GM12864 (cell line): ENCODE data around the gene JAKMIP2.
A peak's percentile ranks its signal among the peaks of the same experiment; 100 is the strongest.

ENCODE experiments used
- DNase-seq: peaks from one replicate; pipeline ENCODE4 v3.0.0-alpha.2; 2011; ENCODE audit warnings: low read depth
- H3K4me3 ChIP-seq: 2 replicates; pipeline ENCODE4 v1.5.1; 2011; ENCODE audit warnings: mild to moderate bottlenecking, low read depth, low read length, control low read depth
- TF ChIP-seq, protein P1 (sequence below): IDR thresholded peaks from 2 replicates; pipeline ENCODE4 v1.5.1; 2011; ENCODE audit warnings: low read depth, mild to moderate bottlenecking, moderate library complexity, low read length, control low read depth, inconsistent platforms; ENCODE audit errors: missing control alignments

The JAKMIP2 gene

DNA sequence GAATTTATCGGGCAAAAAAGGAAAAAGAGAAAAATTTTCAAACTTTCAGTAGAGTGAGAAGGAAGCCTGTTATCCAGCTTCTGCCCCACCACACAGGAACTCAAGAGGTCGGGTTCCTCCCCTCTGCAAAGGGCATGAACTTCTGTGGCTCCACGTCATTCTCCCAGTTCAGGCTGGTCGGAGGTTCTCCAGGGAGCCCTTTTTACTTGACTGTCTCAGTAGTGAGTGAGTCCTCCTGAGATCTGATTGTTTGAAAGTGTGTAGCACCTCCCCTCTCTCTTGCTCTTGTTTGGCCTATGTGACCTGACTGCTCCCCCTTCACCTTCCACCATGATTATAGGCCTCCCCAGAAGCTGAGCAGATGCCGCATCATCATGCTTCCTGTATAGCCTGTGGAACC lies 39.2 kb upstream of the JAKMIP2 start:
- no peak overlapping the region for H3K4me3 ChIP-seq
- DNase-seq: no peak
- TF ChIP-seq, protein P1, sequence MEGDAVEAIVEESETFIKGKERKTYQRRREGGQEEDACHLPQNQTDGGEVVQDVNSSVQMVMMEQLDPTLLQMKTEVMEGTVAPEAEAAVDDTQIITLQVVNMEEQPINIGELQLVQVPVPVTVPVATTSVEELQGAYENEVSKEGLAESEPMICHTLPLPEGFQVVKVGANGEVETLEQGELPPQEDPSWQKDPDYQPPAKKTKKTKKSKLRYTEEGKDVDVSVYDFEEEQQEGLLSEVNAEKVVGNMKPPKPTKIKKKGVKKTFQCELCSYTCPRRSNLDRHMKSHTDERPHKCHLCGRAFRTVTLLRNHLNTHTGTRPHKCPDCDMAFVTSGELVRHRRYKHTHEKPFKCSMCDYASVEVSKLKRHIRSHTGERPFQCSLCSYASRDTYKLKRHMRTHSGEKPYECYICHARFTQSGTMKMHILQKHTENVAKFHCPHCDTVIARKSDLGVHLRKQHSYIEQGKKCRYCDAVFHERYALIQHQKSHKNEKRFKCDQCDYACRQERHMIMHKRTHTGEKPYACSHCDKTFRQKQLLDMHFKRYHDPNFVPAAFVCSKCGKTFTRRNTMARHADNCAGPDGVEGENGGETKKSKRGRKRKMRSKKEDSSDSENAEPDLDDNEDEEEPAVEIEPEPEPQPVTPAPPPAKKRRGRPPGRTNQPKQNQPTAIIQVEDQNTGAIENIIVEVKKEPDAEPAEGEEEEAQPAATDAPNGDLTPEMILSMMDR: no peak

DNA sequence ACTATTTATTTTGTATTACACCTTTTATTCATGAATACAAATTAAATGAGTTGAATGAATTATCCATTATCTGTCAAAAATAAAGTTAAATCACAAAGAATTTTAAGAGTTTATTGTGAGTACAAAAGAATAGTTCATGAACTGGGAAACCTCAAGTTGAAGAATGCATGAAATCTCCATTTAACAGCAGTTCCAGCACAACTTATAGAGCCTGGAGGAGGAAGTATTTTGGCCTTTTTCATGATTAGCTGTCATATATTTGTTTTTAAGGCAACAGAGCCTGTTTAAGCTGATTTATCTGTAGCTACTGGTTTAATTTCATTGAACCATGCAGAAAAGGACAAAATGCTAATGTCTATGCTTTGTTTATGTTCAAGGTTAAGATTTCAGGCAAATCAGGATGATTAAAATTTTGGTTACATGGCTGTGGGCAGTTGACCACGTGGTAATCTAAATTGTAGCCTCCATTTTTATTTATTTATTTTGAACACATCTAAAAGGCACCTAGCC lies 36.8 kb upstream of the JAKMIP2 start:
- TF ChIP-seq, protein P1: no peak
- H3K4me3 ChIP-seq: no peak overlapping the region
- DNase-seq: no peak

DNA sequence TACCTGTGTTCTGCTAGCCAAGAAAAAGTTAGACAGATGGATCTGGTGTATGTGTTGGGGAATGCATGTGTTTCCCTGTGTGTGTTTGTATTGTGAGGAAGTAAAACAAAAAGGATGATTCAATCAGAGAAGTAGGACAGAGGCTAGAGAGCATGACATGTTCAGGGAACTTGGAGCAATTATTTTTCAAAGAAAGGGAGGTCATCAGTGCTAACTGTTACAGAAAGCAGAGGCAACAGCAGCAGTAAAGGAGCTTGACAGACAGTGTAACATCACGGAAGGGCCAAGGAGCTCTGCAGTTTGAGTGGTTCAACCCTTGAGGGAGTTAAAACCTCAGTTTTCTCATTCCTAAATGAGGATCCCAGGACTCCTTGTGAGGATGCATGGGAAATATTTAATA lies 35.8 kb upstream of the JAKMIP2 start:
- no peak for DNase-seq
- TF ChIP-seq, protein P1: no peak
- no peak overlapping the region for H3K4me3 ChIP-seq

DNA sequence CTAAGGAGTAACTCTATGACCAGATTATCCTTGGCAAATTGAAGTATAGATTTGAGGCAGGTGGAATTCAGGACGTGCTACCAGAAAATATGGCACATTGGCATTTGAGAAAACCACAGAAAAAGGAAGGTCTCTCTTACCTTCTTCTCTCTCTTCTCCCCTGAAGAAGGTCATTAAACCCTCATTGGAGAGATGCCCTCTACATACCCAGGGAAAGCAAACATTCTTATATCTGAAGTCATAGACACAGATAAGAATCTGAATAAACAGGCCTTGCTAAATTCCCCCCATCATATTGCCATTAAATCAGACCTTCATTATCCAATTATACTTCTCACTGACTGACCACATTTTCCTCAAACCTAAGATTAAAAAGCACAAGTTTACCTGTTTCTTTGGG lies 31.2 kb upstream of the JAKMIP2 start:
- H3K4me3 ChIP-seq: no peak overlapping the region
- TF ChIP-seq, protein P1: no peak
- DNase-seq: no peak

DNA sequence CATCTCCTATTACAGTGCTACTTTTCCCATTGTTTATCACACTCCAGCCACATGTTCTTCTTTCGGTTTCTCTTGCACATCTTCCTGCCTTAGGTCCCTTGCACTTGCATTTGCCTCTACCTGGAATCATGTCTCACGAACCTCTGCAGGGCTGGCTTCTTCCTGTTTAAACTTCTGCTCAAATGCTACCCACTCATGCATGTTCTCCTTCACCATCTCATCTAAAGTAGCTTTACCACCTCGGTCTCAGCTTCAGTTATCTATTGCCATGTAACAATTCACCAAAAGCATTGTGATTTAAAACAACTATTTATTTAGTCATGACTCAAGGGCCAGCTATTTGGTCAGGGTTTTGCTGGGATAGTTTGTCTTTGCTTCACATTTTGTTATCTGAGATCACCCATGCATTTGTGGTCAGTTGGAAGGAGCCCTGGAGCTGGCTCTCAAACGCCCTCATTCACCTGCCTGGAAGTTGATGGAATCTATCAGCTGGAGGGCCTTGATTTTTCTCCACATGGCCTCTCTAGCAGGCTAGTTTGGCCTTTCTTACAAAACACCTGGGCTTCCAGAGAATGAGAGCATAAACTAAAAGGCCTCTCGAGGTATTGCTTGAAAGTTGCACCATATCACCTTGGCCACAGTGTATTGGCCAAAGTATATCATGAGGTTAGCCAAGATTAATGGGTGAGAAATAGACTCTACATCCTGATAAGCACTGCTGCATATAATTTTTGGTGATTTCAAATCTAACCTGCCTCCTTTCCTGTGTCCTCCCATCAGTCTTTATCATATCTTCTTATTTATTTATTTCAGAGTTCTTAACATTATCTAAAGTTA lies 27.5 kb upstream of the JAKMIP2 start:
- TF ChIP-seq, protein P1: no peak
- no peak for DNase-seq
- no peak overlapping the region for H3K4me3 ChIP-seq

DNA sequence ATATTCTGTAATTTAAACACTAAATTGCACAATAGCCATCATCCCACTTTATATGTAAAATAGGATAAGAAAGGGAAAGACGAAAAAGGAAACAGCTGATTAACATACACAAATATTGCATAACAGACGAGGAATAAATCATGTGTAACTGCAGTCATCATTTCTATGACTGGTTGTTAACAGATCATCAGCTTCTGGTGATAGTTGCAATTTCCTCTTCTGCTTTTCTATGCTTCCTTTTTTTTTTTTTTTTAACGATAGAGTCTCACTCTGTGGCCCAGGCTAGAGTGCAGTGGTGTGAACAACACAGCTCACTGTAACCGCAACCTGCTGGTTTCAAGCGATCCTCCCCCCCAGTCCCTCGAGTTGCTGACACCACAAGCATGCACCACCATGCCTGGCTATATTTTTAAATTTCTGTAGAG lies 22.5 kb upstream of the JAKMIP2 start:
- H3K4me3 ChIP-seq: no peak overlapping the region
- peak; percentile 19 for DNase-seq
- TF ChIP-seq, protein P1: no peak

DNA sequence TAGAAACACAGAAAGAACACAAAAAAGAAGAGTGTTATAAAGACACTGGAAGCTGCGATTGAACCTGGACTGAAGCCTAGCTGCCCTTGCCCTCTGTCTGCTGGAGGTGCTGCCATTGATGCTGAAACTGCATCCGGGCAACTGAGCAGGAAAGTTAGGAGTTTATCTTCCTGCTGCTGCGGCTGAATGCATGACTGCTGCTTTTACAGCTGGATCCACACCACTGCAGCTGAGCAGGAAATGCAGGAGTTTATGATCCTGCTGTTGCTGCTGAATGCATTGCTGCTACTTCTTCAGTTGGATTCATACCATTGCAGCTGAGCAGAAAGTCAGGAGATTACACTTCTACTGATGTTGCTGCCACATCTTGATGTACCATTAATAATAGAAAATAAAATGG lies 21.8 kb upstream of the JAKMIP2 start:
- no peak overlapping the region for H3K4me3 ChIP-seq
- DNase-seq: no peak
- TF ChIP-seq, protein P1: no peak
